HG03139 (cell line): ENCODE measurements around the gene FSTL1.

Source experiments
- ATAC-seq: cut with Tn5 transposase; IDR thresholded peaks from one replicate; pipeline ENCODE4 v1.9.1; 2021; ENCODE audit not compliant: unreplicated experiment

Gene FSTL1

DNA sequence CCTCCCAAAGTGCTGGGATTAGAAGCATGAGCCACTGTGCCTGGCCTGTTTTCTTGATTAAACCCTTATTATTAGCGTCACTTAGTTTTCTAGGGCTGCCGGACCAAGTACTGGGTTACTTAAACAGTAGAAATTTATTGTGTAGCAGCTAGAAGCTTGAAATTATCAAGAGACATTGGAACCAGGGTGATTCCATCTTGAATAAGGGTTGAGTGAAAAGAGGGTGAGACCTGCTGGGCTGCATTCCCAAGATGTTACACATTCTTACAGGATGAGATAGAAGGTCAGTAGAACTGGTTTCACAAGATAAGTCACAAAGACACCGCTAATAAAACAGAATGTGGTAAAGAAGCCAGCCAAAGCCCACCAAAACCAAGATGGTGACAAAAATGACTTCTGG is 18.6 kb upstream of the FSTL1 start:
- ATAC-seq = no peak

GRCh38 chr3:120468635-120469295 is 18.0 kb upstream of the FSTL1 start:
- ATAC-seq = no peak

DNA sequence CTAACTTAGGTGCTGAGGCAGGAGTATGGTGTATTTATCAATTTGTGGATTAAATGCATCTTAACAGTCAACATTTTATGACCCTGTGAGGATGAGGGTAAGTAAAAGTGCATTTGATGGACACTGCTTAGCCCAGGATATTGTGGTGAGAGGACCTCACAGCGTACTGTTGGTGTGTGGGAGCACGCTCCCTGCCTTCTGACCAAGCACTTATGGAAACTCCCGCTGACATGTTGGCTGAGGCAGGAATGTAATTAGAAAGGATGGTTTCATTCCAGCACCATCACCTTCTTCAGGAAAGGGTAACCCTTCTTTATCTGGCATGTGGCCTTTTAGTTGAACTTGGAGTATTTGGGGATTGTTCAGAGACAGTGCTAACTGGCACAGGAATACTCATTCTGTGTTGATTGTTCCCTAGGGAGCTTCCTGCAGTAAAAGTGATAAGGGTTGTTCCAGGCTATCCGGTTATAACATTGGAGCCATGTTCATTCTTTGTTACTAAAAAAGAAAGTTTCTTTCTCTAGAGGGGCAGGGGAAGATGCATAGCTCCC is 11.7 kb upstream of the FSTL1 start:
- ATAC-seq = no peak

- ATAC-seq = no peak
Observed at GRCh38 chr3:120461416-120461815, 10.6 kb upstream of the FSTL1 start.

GRCh38 chr3:120460862-120461261 is 10.1 kb upstream of the FSTL1 start:
- ATAC-seq = no peak

DNA sequence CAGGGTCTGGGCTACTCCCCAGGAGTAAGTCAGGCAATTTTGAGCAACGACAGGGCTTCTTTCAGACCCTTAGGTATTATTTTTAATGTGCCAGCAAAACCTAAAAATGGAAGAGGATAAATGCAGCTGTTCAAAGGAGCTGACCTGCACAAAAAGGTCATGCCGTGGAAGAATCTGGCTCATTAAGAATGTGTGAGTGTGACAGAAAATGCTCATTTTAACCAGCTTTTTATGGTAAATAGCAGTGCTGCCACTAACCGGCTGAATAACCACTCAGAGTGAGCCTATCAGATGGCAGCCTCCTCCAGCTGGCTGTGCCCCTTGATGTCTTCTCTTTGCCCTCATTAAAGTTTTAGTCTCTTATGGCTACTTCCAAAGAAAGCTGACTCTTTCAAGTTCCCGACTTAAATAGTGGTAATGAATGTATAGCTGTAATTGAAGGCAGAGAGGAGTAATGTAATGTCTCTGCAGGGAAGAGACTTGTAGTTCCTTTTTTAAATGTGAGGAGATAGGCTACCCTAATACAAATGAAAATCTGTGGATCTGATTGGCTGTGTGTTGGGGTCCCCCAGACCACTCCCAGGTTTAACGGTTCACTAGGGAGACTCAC is 9.5 kb upstream of the FSTL1 start:
- no peak for ATAC-seq

DNA sequence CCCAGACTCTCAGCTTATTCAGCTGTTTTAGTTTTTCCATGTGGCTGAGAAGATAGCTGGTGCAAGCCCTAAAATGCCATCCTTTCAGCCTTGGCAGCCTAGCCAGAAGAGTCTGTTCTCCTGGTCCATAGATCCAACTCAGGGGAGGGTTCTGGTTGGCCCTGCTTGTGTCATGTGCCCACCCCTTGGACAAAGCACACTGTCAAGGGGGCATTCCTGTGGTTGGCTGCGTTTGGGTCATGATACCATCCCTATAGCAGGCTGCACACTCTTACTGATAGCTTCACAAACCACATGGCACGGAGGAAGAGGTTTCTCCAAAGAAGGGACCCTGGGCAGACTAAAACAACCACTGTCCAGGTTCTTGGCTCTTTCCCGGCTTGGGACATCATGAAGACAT is 8.4 kb upstream of the FSTL1 start:
- no peak for ATAC-seq

DNA sequence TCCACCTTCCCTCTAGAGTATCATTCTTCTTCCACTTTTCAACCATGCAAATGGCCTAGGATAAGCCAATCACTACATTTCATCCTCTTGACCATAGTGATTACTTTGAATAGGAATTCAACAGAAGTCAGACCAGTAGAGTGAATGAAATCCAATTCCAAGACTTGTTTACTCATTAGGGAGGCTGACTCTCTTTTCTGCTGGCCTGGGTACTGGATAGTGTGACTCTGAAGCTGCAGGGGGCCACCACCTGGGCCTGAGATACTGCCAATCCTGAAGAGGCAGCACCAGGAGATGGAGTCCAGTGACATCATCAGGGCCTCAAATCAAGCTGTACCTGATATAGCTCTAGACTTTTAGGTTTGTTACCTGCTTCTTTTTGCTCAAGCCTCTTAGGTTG is 7.0 kb upstream of the FSTL1 start:
- ATAC-seq = no peak

DNA sequence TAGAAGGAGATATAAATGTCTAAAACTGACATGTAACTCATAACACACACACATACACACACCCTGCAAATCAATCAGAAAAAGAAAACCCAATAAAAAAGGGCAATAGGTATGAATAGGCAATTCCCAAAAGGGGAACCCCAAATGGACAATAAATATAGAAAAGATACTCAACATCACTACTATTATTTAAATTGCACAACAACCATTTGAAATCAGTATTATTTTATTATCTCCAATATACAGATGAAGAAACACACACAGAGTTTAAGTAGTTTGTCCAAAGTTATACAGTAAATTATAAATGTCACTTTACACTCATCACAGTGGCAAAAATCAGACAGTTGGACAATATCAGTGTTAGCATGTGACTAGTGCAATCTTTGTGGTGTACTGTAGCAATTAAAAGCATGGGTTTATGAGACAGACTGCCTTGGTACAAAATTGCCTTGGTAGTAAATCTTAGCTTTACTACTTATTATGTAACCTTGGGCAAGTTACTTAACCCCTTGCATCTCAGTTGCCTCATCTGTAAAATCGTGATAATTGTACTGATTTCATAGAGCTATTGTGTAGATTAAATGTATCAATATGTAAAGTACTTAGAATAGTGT is 3.4 kb upstream of the FSTL1 start:
- ATAC-seq = no peak

DNA sequence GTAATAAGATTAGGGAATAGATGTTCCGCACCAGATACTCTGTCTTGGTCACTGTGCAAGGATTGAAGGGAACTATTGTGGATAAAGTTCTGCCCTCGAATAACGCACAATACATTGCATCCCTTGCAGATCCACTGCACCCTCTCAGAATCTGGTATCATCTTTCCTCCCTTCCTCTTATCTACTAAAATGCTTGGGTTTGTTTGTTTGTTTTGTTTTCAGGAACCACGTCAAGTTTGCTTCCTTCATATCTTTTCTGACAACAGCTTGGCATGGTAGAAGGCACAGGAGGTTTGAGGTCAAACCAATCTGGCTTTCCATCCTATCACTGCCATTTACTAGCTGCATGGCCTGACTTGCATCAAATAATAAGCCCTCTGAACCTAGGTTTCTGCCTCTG is 2.0 kb upstream of the FSTL1 start:
- no peak for ATAC-seq

GRCh38 chr3:120451806-120452205 is 1.0 kb upstream of the FSTL1 start:
- ATAC-seq = no peak

- no peak for ATAC-seq
Observed at GRCh38 chr3:120451272-120451761, 525 bp upstream of the FSTL1 start.

DNA sequence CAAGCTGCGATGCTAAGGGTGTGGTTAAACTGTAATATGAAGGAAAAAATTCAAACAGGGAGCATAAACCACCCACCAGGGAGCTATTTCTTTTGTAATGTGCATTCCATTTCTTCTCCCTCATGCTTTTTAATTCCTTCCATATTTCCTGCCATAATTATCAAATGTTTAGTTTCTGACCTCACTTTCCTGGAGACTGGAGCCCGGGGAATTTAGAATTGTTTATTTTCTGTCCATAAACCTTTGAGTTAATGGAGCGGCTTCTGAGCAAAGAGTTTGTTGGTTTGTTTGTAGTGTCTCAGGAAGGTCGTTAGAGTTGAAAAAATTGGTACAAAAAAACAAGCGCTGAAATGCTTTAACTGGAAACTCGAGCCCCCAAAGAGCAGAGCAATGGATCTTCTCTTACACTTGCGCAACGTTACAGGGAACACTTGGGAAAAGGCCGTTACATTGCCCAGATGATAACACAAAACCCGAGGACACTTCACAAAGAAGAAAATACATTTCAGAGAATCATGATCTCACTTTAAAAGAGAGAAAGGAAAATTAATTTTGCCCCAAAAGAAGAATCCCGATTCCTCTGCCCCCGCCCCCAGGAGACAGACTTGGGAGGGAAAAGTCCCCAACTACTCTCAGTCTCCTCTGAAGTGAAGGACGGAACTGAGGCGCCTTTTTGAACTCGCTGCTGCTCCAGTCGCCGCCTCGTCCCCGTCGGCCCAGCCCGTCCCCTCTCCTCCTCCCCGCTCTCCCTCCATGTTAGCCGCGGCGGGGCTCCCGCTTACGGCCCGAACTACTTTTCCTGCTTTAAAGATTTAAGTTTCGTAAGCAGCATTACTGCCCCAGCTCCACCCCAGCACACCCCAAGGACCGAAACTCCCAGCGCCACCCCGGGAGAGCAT is 842 bp downstream of the FSTL1 start:
- no peak for ATAC-seq

GRCh38 chr3:120449251-120449650 is 1.5 kb downstream of the FSTL1 start:
- ATAC-seq = no peak

DNA sequence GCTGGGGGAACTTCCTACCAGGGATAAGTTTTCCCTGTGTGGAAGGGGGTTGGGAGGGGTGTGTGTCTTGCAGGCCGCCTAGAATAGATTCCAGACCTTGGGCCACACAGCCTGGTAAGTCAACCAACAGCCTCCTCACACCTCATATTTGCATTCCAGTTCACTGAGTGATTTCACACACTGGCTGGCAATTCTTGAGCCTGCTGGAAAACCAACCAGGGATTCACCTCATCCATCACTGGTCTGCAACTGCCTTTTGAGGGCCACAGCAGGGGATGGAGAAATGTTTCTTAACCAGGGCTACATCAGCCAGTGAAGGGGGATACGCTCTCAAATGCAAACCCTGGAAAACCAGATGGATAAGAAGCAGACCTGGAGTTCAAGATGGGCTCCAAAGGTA is 2.0 kb downstream of the FSTL1 start:
- ATAC-seq = no peak

DNA sequence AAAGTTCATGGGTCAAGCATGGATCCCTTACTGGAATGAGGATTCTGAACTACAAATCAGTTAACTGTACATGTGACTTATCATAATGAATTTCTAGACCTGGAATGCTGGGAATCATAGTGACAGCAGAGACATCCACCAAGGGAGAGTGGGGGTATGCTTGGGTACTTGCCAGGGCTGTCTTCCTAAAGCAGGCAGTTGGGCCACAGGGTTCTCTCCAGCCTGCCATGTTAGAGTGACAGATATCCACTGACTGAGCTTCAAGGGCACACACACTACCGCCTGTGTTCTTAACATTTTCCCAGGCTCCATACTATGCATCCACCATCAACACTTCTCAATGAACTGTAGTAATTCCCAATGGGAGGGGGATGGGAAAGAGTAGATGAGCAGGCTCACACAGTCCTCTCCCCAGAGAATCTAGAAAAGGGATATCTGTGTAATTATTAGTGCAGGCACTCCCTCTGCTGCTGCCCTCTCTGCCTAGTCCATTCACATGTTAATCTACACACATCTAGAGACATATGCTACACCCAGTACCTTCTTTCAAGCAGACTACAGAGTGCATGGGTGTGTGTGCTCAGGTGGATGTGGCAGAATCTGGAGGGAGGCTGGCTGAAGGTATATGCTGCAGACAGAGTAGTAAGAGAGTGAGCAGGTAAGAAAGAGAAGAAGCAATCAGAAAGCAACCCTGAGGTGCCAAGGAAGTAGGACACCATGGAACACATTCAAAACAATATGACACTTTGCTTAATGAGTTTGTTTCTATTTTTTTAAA is 3.7 kb downstream of the FSTL1 start:
- ATAC-seq = no peak

- no peak for ATAC-seq
Observed at GRCh38 chr3:120445654-120446053, 5.1 kb downstream of the FSTL1 start.

GRCh38 chr3:120443626-120444123 is 7.1 kb downstream of the FSTL1 start:
- ATAC-seq = no peak

DNA sequence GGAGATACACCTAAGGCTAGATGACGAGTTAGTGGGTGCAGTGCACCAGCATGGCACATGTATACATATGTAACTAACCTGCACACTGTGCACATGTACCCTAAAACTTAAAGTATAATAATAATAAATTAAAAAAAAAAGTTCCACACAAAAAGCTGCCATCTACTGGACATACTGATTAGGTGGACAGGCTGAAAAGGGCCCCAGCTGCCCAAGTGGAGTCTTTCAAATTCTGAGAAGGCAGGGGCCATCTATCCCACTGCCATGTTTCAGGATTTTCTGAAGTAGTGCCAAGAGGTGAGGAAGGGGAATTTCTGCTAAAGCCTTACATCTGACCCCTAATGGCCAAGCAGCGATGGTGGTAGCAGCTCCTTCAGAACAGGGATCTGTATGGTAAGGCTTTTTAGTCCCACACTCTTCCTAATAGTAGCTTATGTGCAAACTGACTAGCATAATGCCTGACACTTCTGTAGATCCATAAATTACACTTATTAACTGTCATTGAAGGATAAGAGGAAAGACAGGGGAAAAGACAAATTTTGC is 7.7 kb downstream of the FSTL1 start:
- no peak for ATAC-seq

DNA sequence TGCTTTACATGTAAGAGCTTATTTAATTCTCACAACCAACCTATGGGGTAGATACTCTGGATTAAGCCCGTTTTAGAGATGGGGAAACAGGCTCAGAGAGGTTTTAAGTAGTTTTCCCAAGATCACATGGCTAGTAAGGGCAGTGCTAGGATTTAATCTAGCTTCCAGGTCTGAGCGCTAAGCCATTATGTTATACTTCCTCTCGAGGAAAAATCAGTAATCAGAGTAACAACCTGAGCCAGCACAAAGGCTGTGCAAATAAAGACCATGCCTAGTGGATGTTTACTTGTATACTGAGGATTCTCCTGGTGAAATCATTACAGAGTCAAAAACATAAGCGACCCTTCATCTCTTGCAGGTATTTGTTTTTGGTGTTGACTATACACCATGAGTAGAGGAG is 9.0 kb downstream of the FSTL1 start:
- no peak for ATAC-seq
